Muscle of leg (tissue), 16 donors: ENCODE data around the gene KRT222. TPM values are rescaled to one million over a fixed set of nuclear protein-coding genes. Genes with fewer than 3 reads are reported as not detected.

ENCODE experiments used
- DNase-seq: peaks from one replicate; pipeline ENCODE4 v3.0.0; 2013
- H3K27ac ChIP-seq: one replicate; pipeline ENCODE4 v1.5.1; 2013; ENCODE audit warnings: mild to moderate bottlenecking, low read length, control low read depth
- H3K27me3 ChIP-seq: one replicate; pipeline ENCODE4 v1.6.1; 2013; ENCODE audit warnings: low read length; ENCODE audit not compliant: control insufficient read depth, insufficient read depth
- H3K36me3 ChIP-seq: one replicate; pipeline ENCODE4 v1.6.1; 2013; ENCODE audit warnings: low read length; ENCODE audit not compliant: control insufficient read depth, insufficient read depth
- H3K4me1 ChIP-seq: one replicate; pipeline ENCODE4 v1.6.1; 2013; ENCODE audit warnings: low read length; ENCODE audit not compliant: control insufficient read depth, insufficient read depth
- H3K4me3 ChIP-seq: one replicate; pipeline ENCODE4 v1.5.1; 2013; ENCODE audit warnings: low read length, control low read depth
- H3K9me3 ChIP-seq: replicated peaks from 2 replicates; pipeline ENCODE4 v1.6.1; 2013; ENCODE audit warnings: low read depth, low read length; ENCODE audit not compliant: control insufficient read depth
- WGBS: methylation state at CpG from one replicate; pipeline ENCODE4 v1.1.5; 2013; ENCODE audit warnings: missing lambda C conversion rate; ENCODE audit not compliant: insufficient coverage; 5-methylcytosine and 5-hydroxymethylcytosine counted together
- long read RNA-seq, 11 donors: transcript quantifications; one replicate each; lab custom pipeline, GENCODE V29; 2026
- polyA plus RNA-seq, 8 donors: library from polyadenylated mRNA; unstranded; fragments of 120-200 nt; gene quantifications; one replicate each; pipeline versions ENCODE4 v1.2.1 to v1.2.3, GENCODE V29; 2013; ENCODE audit warnings: inconsistent platforms in 1 of 8, low replicate concordance in 1 of 8; ENCODE audit not compliant: insufficient read length in 8 of 8, insufficient read depth in 1 of 8
- total RNA-seq: library from RNA; stranded (reverse); fragments of 120-200 nt; gene quantifications from one replicate; pipeline ENCODE4 v1.2.4, GENCODE V29; 2013

KRT222 gene
- total RNA-seq (1.3 TPM), polyA plus RNA-seq (under 1 TPM in 7 of 8 donors, not detected in 1; 0.04 to 0.59 (median 0.23) TPM)
- long read RNA-seq, donor 1, result 0 reads
- long read RNA-seq, donor 2, result 0 reads
- long read RNA-seq, donor 3, result 0 reads
- long read RNA-seq, donor 4, result 0 reads
- long read RNA-seq, donor 5, result 0 reads
- long read RNA-seq, donor 6, partial matches to known transcripts, result 0 of 1 reads
- long read RNA-seq, donor 6, other reads (novel, unspliced or antisense), result 0 of 1 reads
- long read RNA-seq, donor 7, result 0 reads
- long read RNA-seq, donor 8, result 0 reads
- long read RNA-seq, donor 9, partial matches to known transcripts, result 0 of 1 reads
- long read RNA-seq, donor 9, other reads (novel, unspliced or antisense), result 0 of 1 reads
- long read RNA-seq, donor 10, result 0 reads
- long read RNA-seq, donor 11, result 0 reads

- WGBS, result 17% methylated on average over 2 of the region's 12 CpGs
- no peaks in the 10 kb centered on the region for H3K36me3 ChIP-seq
- no peaks in the 10 kb centered on the region for H3K4me1 ChIP-seq
- no peak within 1 kb of the TSS for H3K4me3 ChIP-seq
- peak; percentile 4 for DNase-seq
- no peak within 1 kb of the TSS for H3K27ac ChIP-seq
- H3K27me3 ChIP-seq, result peaks cover 13% of the 10 kb centered on the region
- no peaks in the 10 kb centered on the region for H3K9me3 ChIP-seq
These were observed at the start of gene KRT222 for GRCh38 chr17:40664582-40665333. Gene KRT222, minus strand, starts transcription at chr17:40665177. Its CDS starts 78 bp downstream, at chr17:40665099.

GRCh38 chr17:40714473-40714872, 49.5 kb upstream of the KRT222 start:
- H3K27ac ChIP-seq, result no peak overlapping the region
- 66% methylated on average over 5 of the region's 6 CpGs for WGBS
- H3K9me3 ChIP-seq, result no peaks in the 10 kb centered on the region
- peak; percentile 7 for DNase-seq
- no peak overlapping the region for H3K4me3 ChIP-seq
- no peaks in the 10 kb centered on the region for H3K4me1 ChIP-seq
- no peaks in the 10 kb centered on the region for H3K27me3 ChIP-seq
- H3K36me3 ChIP-seq, result no peaks in the 10 kb centered on the region

- H3K9me3 ChIP-seq, result no peaks in the 10 kb centered on the region
- no peak overlapping the region for H3K27ac ChIP-seq
- whole genome bisulfite sequencing, result 74% methylated on average over 3 of the region's 7 CpGs
- peak; percentile 8 for DNase-seq
- H3K27me3 ChIP-seq, result peaks cover 3% of the 10 kb centered on the region
- H3K4me3 ChIP-seq, result no peak overlapping the region
- H3K36me3 ChIP-seq, result no peaks in the 10 kb centered on the region
- H3K4me1 ChIP-seq, result no peaks in the 10 kb centered on the region
These were observed 42.8 kb upstream of the KRT222 start for GRCh38 chr17:40707745-40708144.

- Histone ChIP-seq H3K36me3 (no peaks in the 10 kb centered on the region), H3K9me3 (no peaks in the 10 kb centered on the region), H3K4me3 (no peak overlapping the region), H3K27me3 (peaks cover 5% of the 10 kb centered on the region), H3K27ac (no peak overlapping the region), H3K4me1 (no peaks in the 10 kb centered on the region)
- WGBS, result no CpG with 5 or more reads among the region's 4 CpGs
- no peak for DNase-seq
These were observed 40.6 kb upstream of the KRT222 start for GRCh38 chr17:40705584-40705983.

GRCh38 chr17:40703652-40704051, 38.7 kb upstream of the KRT222 start, which contains the start of gene KRT24:
Gene KRT24, minus strand, starts transcription at chr17:40703752. Its CDS starts 59 bp downstream, at chr17:40703693.
- no CpG with 5 or more reads among the region's 7 CpGs for WGBS
- Histone ChIP-seq H3K9me3 (no peaks in the 10 kb centered on the region), H3K4me3 (no peak within 1 kb of the TSS), H3K27me3 (peaks cover 5% of the 10 kb centered on the region), H3K27ac (no peak within 1 kb of the TSS), H3K36me3 (no peaks in the 10 kb centered on the region), H3K4me1 (no peaks in the 10 kb centered on the region)
- no peak for DNase-seq

GRCh38 chr17:40702271-40702670, 37.3 kb upstream of the KRT222 start:
- no peak overlapping the region for H3K27ac ChIP-seq
- H3K9me3 ChIP-seq, result no peaks in the 10 kb centered on the region
- H3K27me3 ChIP-seq, result peaks cover 9% of the 10 kb centered on the region
- whole genome bisulfite sequencing, result no CpG with 5 or more reads among the region's 3 CpGs
- DNase-seq, result no peak
- no peak overlapping the region for H3K4me3 ChIP-seq
- H3K36me3 ChIP-seq, result no peaks in the 10 kb centered on the region
- no peaks in the 10 kb centered on the region for H3K4me1 ChIP-seq

- peaks cover 11% of the 10 kb centered on the region for H3K27me3 ChIP-seq
- peak; percentile 87 for DNase-seq
- H3K4me1 ChIP-seq, result no peaks in the 10 kb centered on the region
- H3K9me3 ChIP-seq, result no peaks in the 10 kb centered on the region
- no peak overlapping the region for H3K27ac ChIP-seq
- H3K4me3 ChIP-seq, result no peak overlapping the region
- 38% methylated on average over 2 of the region's 5 CpGs for WGBS
- no peaks in the 10 kb centered on the region for H3K36me3 ChIP-seq
These were observed 34.9 kb upstream of the KRT222 start for GRCh38 chr17:40699853-40700252.

- Histone ChIP-seq H3K36me3 (no peaks in the 10 kb centered on the region), H3K4me1 (no peaks in the 10 kb centered on the region), H3K27me3 (peaks cover 11% of the 10 kb centered on the region), H3K4me3 (no peak overlapping the region), H3K27ac (no peak overlapping the region), H3K9me3 (no peaks in the 10 kb centered on the region)
- 23% methylated on average over 6 of the region's 9 CpGs for WGBS
- peak; percentile 69 for DNase-seq
These were observed 34.4 kb upstream of the KRT222 start for GRCh38 chr17:40699371-40699770.

- 30% methylated on average over 6 of the region's 7 CpGs for WGBS
- Histone ChIP-seq H3K27me3 (peaks cover 8% of the 10 kb centered on the region), H3K27ac (no peak overlapping the region), H3K36me3 (no peaks in the 10 kb centered on the region), H3K9me3 (no peaks in the 10 kb centered on the region), H3K4me3 (no peak overlapping the region), H3K4me1 (no peaks in the 10 kb centered on the region)
- no peak for DNase-seq
These were observed 32.3 kb upstream of the KRT222 start for GRCh38 chr17:40697297-40697696.

- DNase-seq, result no peak
- Histone ChIP-seq H3K36me3 (no peaks in the 10 kb centered on the region), H3K4me3 (no peak overlapping the region), H3K4me1 (no peaks in the 10 kb centered on the region), H3K9me3 (no peaks in the 10 kb centered on the region), H3K27ac (no peak overlapping the region), H3K27me3 (peaks cover 8% of the 10 kb centered on the region)
- WGBS, result 93% methylated on average over 2 of the region's 3 CpGs
These were observed 31.7 kb upstream of the KRT222 start for GRCh38 chr17:40696651-40697072.
